ENCODE results near the gene ARGFX.

DNA sequence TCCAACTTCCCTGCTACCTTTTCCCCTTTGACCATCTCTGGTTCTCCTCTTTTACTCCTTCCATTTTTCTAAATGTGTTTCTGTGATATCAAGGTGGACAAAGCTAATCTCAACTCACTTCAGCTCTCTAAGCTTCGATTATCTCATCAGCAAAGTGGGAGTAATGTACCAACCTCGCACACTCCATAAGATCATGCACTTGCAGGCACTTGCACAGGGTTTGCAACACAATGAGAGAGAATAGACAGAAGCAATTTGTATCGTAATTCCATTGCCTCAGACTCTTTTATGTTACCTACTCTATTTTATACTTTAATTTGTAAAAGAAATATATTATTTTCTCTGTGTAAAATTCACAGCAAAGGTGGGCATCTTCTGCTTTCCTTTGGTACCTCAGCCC lies 15.0 kb upstream of the ARGFX start:
- TF ChIP-seq POLR2A (IDR thresholded peaks at IDR 0.05) = no peak
- TF ChIP-seq, protein P1, sequence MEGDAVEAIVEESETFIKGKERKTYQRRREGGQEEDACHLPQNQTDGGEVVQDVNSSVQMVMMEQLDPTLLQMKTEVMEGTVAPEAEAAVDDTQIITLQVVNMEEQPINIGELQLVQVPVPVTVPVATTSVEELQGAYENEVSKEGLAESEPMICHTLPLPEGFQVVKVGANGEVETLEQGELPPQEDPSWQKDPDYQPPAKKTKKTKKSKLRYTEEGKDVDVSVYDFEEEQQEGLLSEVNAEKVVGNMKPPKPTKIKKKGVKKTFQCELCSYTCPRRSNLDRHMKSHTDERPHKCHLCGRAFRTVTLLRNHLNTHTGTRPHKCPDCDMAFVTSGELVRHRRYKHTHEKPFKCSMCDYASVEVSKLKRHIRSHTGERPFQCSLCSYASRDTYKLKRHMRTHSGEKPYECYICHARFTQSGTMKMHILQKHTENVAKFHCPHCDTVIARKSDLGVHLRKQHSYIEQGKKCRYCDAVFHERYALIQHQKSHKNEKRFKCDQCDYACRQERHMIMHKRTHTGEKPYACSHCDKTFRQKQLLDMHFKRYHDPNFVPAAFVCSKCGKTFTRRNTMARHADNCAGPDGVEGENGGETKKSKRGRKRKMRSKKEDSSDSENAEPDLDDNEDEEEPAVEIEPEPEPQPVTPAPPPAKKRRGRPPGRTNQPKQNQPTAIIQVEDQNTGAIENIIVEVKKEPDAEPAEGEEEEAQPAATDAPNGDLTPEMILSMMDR (IDR thresholded peaks at IDR 0.05) = no peak
